Psoas muscle (tissue), 8 donors: ENCODE data around the gene CALCR. TPM values are rescaled to one million over a fixed set of nuclear protein-coding genes. Genes with fewer than 3 reads are reported as not detected.

Experiments used
- ATAC-seq, 4 donors: fragments of 200-7000 bp; cut with Tn5 transposase; one replicate each; pipeline ENCODE4 v1.9.1; 2020; ENCODE audit warnings: moderate library complexity in 3 of 4, mild to moderate bottlenecking in 2 of 4
- DNase-seq, 2 donors: peaks; one replicate each; pipeline ENCODE4 v3.0.0-alpha.2; 2020
- H3K27ac ChIP-seq: fragments of 200-600 bp; one replicate; pipeline ENCODE4 v1.8.0; 2022
- H3K27me3 ChIP-seq, 3 donors: fragments of 200-600 bp in 1 of 3; one replicate each; pipeline versions ENCODE4 v1.6.1 to v1.8.0; 2013 to 2022; ENCODE audit warnings: low read length in 2 of 3, mild to moderate bottlenecking in 2 of 3, moderate library complexity in 1 of 3; ENCODE audit not compliant: insufficient read depth in 3 of 3
- H3K36me3 ChIP-seq, 2 donors: fragments of 200-600 bp in 1 of 2; one replicate each; pipeline versions ENCODE4 v1.6.1 to v1.8.0; 2013 to 2022; ENCODE audit warnings: low read depth in 1 of 2, mild to moderate bottlenecking in 1 of 2, moderate library complexity in 1 of 2; ENCODE audit not compliant: insufficient read depth in 1 of 2
- H3K4me1 ChIP-seq: fragments of 200-600 bp; one replicate; pipeline ENCODE4 v1.8.0; 2022
- H3K4me3 ChIP-seq: fragments of 200-600 bp; one replicate; pipeline ENCODE4 v1.8.0; 2022; ENCODE audit warnings: mild to moderate bottlenecking
- H3K9me3 ChIP-seq: fragments of 200-600 bp; one replicate; pipeline ENCODE4 v1.8.0; 2022
- CTCF ChIP-seq: fragments of 200-600 bp; IDR thresholded peaks from one replicate; pipeline ENCODE4 v1.8.0; 2022; ENCODE audit warnings: antibody characterized with exemption
- WGBS, 3 donors: extraction: QIAGEN DNeasy Blood & Tissue Kit; methylation state at CpG; one replicate each; pipeline versions ENCODE4 v1.1.6 to v1.1.7; 2013; 5-methylcytosine and 5-hydroxymethylcytosine counted together
- intact Hi-C, 2 donors: fragments of 100-400 bp; cut with DNase I; formaldehyde crosslinking; loops; one replicate each; pipeline versions ENCODE4 v1.11.0 to v1.14.2; 2022
- polyA plus RNA-seq, 3 donors: library from polyadenylated mRNA; stranded (reverse); fragments of 200-250 nt; gene quantifications; one replicate each; pipeline ENCODE4 v1.2.3, GENCODE V29; 2013
- total RNA-seq, 4 donors: library from RNA; stranded (reverse); fragmentation: NEBNext Ultra II Directional in 2 of 4; extraction: Animal tissue kit (Norgen Biotek cat#: 25700) in 2 of 4; gene quantifications; one replicate each; pipeline versions ENCODE4 v1.2.1 to v1.2.4, GENCODE V29; 2021 to 2023
- donor health status: healthy with polysubstance abuse.
- donor health status: DM: no; HTN: no; CAD: no; lungs with moderate emphysema.
- donor health status: Bipolar disorder and iron deficiency.
- donor health status: healthy.
- donor health status: DM: yes; HTN: yes; CAD: no.
- donor health status: DM: no; HTN: no; CAD: no.
- donor health status: DM: no; HTN: no; CAD: no.
- donor health status: DM: yes; HTN: yes; CAD: no.

CALCR gene
- total and polyA plus RNA-seq, 7 donors: 0.23 to 1.0 (median 0.64) TPM

DNA sequence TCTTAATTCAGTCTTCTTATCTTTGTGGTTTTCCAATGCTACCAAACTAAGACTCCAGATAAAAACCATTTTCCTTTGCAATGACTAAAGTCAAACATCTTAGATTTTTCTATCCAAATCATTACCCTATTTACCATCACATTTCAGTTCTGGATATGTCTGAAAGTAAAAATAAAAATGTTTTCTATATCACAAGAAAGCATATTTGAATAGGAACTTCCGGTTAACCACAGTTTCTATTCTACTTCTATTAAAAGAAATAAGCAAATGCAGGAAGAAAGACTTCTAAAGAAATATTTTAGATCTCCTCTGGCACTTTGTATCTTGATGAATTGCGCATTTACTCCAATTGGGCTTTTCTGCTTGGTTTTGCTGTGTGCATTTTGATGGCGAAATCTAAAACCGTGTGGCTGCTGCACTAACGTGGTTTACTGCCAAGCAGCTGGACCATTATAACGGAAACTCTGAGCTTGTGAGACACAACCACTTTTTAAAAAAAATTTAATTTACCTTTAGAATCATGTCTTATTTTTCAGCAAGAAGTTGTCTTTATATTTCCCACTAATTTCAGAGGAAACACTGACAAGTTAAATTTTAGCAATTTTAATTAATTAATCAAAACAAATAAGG lies 196.3 kb downstream of the CALCR start:
- no peak for ATAC-seq
- no peaks in the 10 kb centered on the region for H3K9me3 ChIP-seq
- no peaks in the 10 kb centered on the region for H3K4me1 ChIP-seq
- no peak for DNase-seq
- 31 to 41% (median 35%) methylated on average over 6 of the region's 6 CpGs for WGBS, 3 donors
- no peaks in the 10 kb centered on the region for H3K27me3 ChIP-seq
- H3K27ac ChIP-seq: no peak overlapping the region
- TF ChIP-seq CTCF: no peak
- H3K36me3 ChIP-seq: no peaks in the 10 kb centered on the region
- H3K4me3 ChIP-seq: no peak overlapping the region
- intact Hi-C loops: no loop called here

DNA sequence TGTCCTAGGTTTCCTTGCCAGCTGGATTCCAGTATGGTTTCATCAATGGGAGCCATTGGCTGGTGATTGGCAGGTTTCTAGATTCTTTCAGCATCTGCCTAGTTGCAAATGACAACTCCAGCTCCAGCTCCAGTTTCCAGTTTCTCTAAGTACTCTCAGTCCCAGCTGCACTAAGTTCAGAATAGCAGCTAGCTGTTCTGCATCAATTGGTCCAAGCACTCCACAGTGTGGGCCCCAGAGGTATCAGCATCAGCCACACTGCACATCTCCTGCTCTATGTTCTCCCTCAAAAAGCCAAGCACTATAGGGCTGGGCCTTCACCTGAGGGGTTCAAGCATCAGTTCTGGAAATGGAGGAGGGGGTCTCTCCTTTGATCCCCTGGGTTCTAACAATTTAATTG lies 198.9 kb downstream of the CALCR start:
- no peak for DNase-seq
- intact Hi-C loops: no loop called here
- H3K27me3 ChIP-seq: no peaks in the 10 kb centered on the region
- no peaks in the 10 kb centered on the region for H3K9me3 ChIP-seq
- no peaks in the 10 kb centered on the region for H3K36me3 ChIP-seq
- no peak overlapping the region for H3K27ac ChIP-seq
- H3K4me1 ChIP-seq: no peaks in the 10 kb centered on the region
- no peak for TF ChIP-seq CTCF
- H3K4me3 ChIP-seq: no peak overlapping the region
- no peak for ATAC-seq
